CD8-positive, alpha-beta memory T cell (primary cell): Measurements from ENCODE around the gene COL4A3. TPM values are rescaled to one million over a fixed set of nuclear protein-coding genes. Genes with fewer than 3 reads are reported as not detected.

ENCODE experiments used
- CTCF ChIA-PET: fragments of 350-600 bp; sonication (Branson Sonifier 250); formaldehyde crosslinking; loops from one replicate; lab custom pipeline; 2021; ENCODE audit warnings: antibody characterized with exemption; lab: Charles Lee
- POLR2A ChIA-PET: fragments of 350-600 bp; sonication (Branson Sonifier 250); formaldehyde crosslinking; loops from one replicate; lab custom pipeline; 2021; ENCODE audit warnings: antibody characterized with exemption; lab: Charles Lee
- DNase-seq, 5 donors: peaks; one replicate each; pipeline versions ENCODE4 v3.0.0 to v3.0.0-alpha.2; 2020 to 2022; ENCODE audit warnings: mixed read lengths in 1 of 5
- H3K27ac ChIP-seq: one replicate; pipeline ENCODE4 v1.7.0; 2013; ENCODE audit warnings: low read depth, mild to moderate bottlenecking, low read length, moderate library complexity
- H3K27me3 ChIP-seq: 2 replicates; pipeline ENCODE4 v1.7.0; 2013; ENCODE audit warnings: low read length, mild to moderate bottlenecking; ENCODE audit not compliant: insufficient read depth, poor library complexity, severe bottlenecking
- H3K36me3 ChIP-seq: 2 replicates; pipeline ENCODE4 v1.7.0; 2013; ENCODE audit warnings: mild to moderate bottlenecking, low read length, moderate library complexity; ENCODE audit not compliant: insufficient read depth
- H3K4me1 ChIP-seq: 2 replicates; pipeline ENCODE4 v1.7.0; 2013; ENCODE audit warnings: mild to moderate bottlenecking, low read length, moderate library complexity; ENCODE audit not compliant: insufficient read depth
- H3K4me3 ChIP-seq: 2 replicates; pipeline ENCODE4 v1.7.0; 2013; ENCODE audit warnings: mild to moderate bottlenecking, low read length
- H3K9me3 ChIP-seq: 2 replicates; pipeline ENCODE4 v1.7.0; 2013; ENCODE audit warnings: mild to moderate bottlenecking, low read length
- H3K27ac Mint-ChIP-seq, 8 donors: one replicate each; pipeline ENCODE4 v1.8.0; 2020 to 2021; ENCODE audit warnings: mixed read lengths in 8 of 8, mild to moderate bottlenecking in 6 of 8, inconsistent platforms in 3 of 8, moderate library complexity in 3 of 8
- H3K27me3 Mint-ChIP-seq, 2 donors: one replicate each; pipeline ENCODE4 v1.8.0; 2020 to 2021; ENCODE audit warnings: mixed read lengths in 2 of 2, mild to moderate bottlenecking in 1 of 2, moderate library complexity in 1 of 2
- H3K36me3 Mint-ChIP-seq, 3 donors: one replicate each; pipeline ENCODE4 v1.8.0; 2020 to 2021; ENCODE audit warnings: mixed read lengths in 3 of 3, inconsistent platforms in 1 of 3, mild to moderate bottlenecking in 1 of 3
- H3K4me1 Mint-ChIP-seq, 3 donors: one replicate each; pipeline ENCODE4 v1.8.0; 2020 to 2021; ENCODE audit warnings: mixed read lengths in 3 of 3, inconsistent platforms in 1 of 3, mild to moderate bottlenecking in 1 of 3
- H3K4me3 Mint-ChIP-seq, 7 donors: one replicate each; pipeline ENCODE4 v1.8.0; 2020 to 2021; ENCODE audit warnings: mixed read lengths in 7 of 7, mild to moderate bottlenecking in 6 of 7, moderate library complexity in 4 of 7, inconsistent platforms in 2 of 7
- H3K9me3 Mint-ChIP-seq, 5 donors: one replicate each; pipeline ENCODE4 v1.8.0; 2020 to 2022; ENCODE audit warnings: mixed read lengths in 5 of 5, mild to moderate bottlenecking in 3 of 5, moderate library complexity in 2 of 5, inconsistent platforms in 1 of 5
- polyA plus RNA-seq: library from polyadenylated mRNA; unstranded; fragments of 300-500 nt; fragmentation: Illumina TruSeq; gene quantifications from one replicate; pipeline ENCODE4 v1.2.3, GENCODE V29; 2021
- total RNA-seq, 2 experiments: library from RNA; stranded (reverse); gene quantifications; one replicate each; pipeline ENCODE4 v1.2.3, GENCODE V29; 2021

COL4A3 gene
- total and polyA plus RNA-seq, 3 experiments from 2014 or later: not detected

- CTCF ChIA-PET: no interaction called here
- Histone ChIP-seq H3K4me1 (peaks cover 24% of the 10 kb centered on the region), H3K9me3 (no peaks in the 10 kb centered on the region), H3K4me3 (peak overlapping the region; percentile 65), H3K36me3 (no peaks in the 10 kb centered on the region), H3K27me3 (no peaks in the 10 kb centered on the region), H3K27ac (no peak overlapping the region)
- DNase-seq: no peak
- Mint-ChIP-seq H3K4me3 (peak overlapping the region; percentile 92 to 99 (median 95)), H3K4me1 (peaks cover 57 to 61% (median 57%) of the 10 kb centered on the region in 3 donors), H3K27ac (peak overlapping the region; percentile 83 to 95 (median 90)), H3K36me3 (peaks cover 0 to 14% (median 9%) of the 10 kb centered on the region in 3 donors), H3K27me3 (peaks cover 5% of the 10 kb centered on the region in 2 donors), H3K9me3 (peaks cover 0 to 3% (median 0%) of the 10 kb centered on the region in 5 donors)
- POLR2A ChIA-PET: no interaction called here
Measured at GRCh38 chr2:227324642-227324994, 160.2 kb downstream of the COL4A3 start.

- Histone ChIP-seq H3K27me3 (no peaks in the 10 kb centered on the region), H3K9me3 (no peaks in the 10 kb centered on the region), H3K27ac (peak within 1 kb of the TSS; percentile 83), H3K36me3 (no peaks in the 10 kb centered on the region), H3K4me3 (peak within 1 kb of the TSS; percentile 65), H3K4me1 (peaks cover 24% of the 10 kb centered on the region)
- peaks cover 3 to 5% of the 10 kb centered on the region in 2 donors for H3K27me3 Mint-ChIP-seq
- peak within 1 kb of the TSS; percentile 92 to 99 (median 95) for H3K4me3 Mint-ChIP-seq
- CTCF ChIA-PET: no interaction called here
- peak; percentile 90 to 96 (median 92) for DNase-seq
- H3K36me3 Mint-ChIP-seq: peaks cover 0 to 17% (median 9%) of the 10 kb centered on the region in 3 donors
- H3K27ac Mint-ChIP-seq: peak within 1 kb of the TSS; percentile 86 to 95 (median 92)
- peaks cover 53 to 62% (median 54%) of the 10 kb centered on the region in 3 donors for H3K4me1 Mint-ChIP-seq
- peaks cover 0 to 3% (median 0%) of the 10 kb centered on the region in 5 donors for H3K9me3 Mint-ChIP-seq
- POLR2A ChIA-PET: no interaction called here
Measured at GRCh38 chr2:227324995-227325838, 160.8 kb downstream of the COL4A3 start, which contains the start of gene MFF. MFF (plus strand) TSS chr2:227325251; CDS start chr2:227330666, 5,415 bp downstream.

GRCh38 chr2:227325839-227326195 lies 161.4 kb downstream of the COL4A3 start:
- no peaks in the 10 kb centered on the region for H3K36me3 ChIP-seq
- peak overlapping the region; percentile 86 to 95 (median 92) for H3K27ac Mint-ChIP-seq
- peaks cover 24% of the 10 kb centered on the region for H3K4me1 ChIP-seq
- DNase-seq: peak in 1 of 5 donors; percentile 3
- H3K4me3 Mint-ChIP-seq: peak overlapping the region; percentile 92 to 99 (median 95)
- peak overlapping the region; percentile 65 for H3K4me3 ChIP-seq
- H3K4me1 Mint-ChIP-seq: peaks cover 52 to 65% (median 53%) of the 10 kb centered on the region in 3 donors
- ChIA-PET POLR2A (no interaction called here), CTCF (no interaction called here)
- peaks cover 3 to 5% of the 10 kb centered on the region in 2 donors for H3K27me3 Mint-ChIP-seq
- H3K9me3 Mint-ChIP-seq: peaks cover 0 to 3% (median 0%) of the 10 kb centered on the region in 5 donors
- no peaks in the 10 kb centered on the region for H3K27me3 ChIP-seq
- peaks cover 0 to 21% (median 9%) of the 10 kb centered on the region in 3 donors for H3K36me3 Mint-ChIP-seq
- peak overlapping the region; percentile 83 for H3K27ac ChIP-seq
- no peaks in the 10 kb centered on the region for H3K9me3 ChIP-seq

- POLR2A ChIA-PET: no interaction called here
Measured at GRCh38 chr2:227326783-227327182, 162.4 kb downstream of the COL4A3 start.

GRCh38 chr2:227335713-227336112 lies 171.3 kb downstream of the COL4A3 start:
- Histone ChIP-seq H3K27me3 (no peaks in the 10 kb centered on the region), H3K4me3 (no peak overlapping the region), H3K9me3 (no peaks in the 10 kb centered on the region), H3K27ac (no peak overlapping the region), H3K36me3 (peaks cover 5% of the 10 kb centered on the region), H3K4me1 (no peaks in the 10 kb centered on the region)
- H3K4me3 Mint-ChIP-seq: no peak overlapping the region
- no peak overlapping the region for H3K27ac Mint-ChIP-seq
- H3K27me3 Mint-ChIP-seq: no peaks in the 10 kb centered on the region
- H3K36me3 Mint-ChIP-seq: peaks cover 16 to 75% (median 25%) of the 10 kb centered on the region in 3 donors
- ChIA-PET POLR2A (no interaction called here), CTCF (no interaction called here)
- H3K4me1 Mint-ChIP-seq: peaks cover 4 to 18% (median 6%) of the 10 kb centered on the region in 3 donors
- no peaks in the 10 kb centered on the region for H3K9me3 Mint-ChIP-seq
- DNase-seq: no peak

More at GRCh38 chr2:227326783-227327182, 162.4 kb downstream of the COL4A3 start:
- Histone ChIP-seq H3K27me3 (no peaks in the 10 kb centered on the region), H3K27ac (no peak overlapping the region), H3K4me3 (no peak overlapping the region), H3K4me1 (peaks cover 24% of the 10 kb centered on the region), H3K9me3 (no peaks in the 10 kb centered on the region), H3K36me3 (no peaks in the 10 kb centered on the region)
- no peak for DNase-seq
- Mint-ChIP-seq H3K9me3 (peaks cover 0 to 3% (median 0%) of the 10 kb centered on the region in 5 donors), H3K27ac (peak overlapping the region in 2 of 8 donors; percentile 24 to 75), H3K36me3 (peaks cover 0 to 31% (median 8%) of the 10 kb centered on the region in 3 donors), H3K4me3 (peak overlapping the region in 5 of 7 donors; percentile 44 to 98 (median 95)), H3K27me3 (peaks cover 2 to 5% of the 10 kb centered on the region in 2 donors), H3K4me1 (peaks cover 52 to 72% (median 53%) of the 10 kb centered on the region in 3 donors)
- CTCF ChIA-PET: interaction anchor here (0.6 kb wide), 1 partner anchor 559 kb away, joined by 3 read pairs; no protein-coding TSS in a partner anchor

GRCh38 chr2:227337442-227337841 lies 173.0 kb downstream of the COL4A3 start:
- Histone ChIP-seq H3K27ac (no peak overlapping the region), H3K4me3 (no peak overlapping the region), H3K9me3 (no peaks in the 10 kb centered on the region), H3K27me3 (no peaks in the 10 kb centered on the region), H3K4me1 (no peaks in the 10 kb centered on the region), H3K36me3 (peaks cover 5% of the 10 kb centered on the region)
- Mint-ChIP-seq H3K9me3 (no peaks in the 10 kb centered on the region), H3K27me3 (no peaks in the 10 kb centered on the region), H3K27ac (no peak overlapping the region), H3K4me1 (peaks cover under 1 to 8% (median 3%) of the 10 kb centered on the region in 3 donors), H3K36me3 (peaks cover 13 to 73% (median 23%) of the 10 kb centered on the region in 3 donors), H3K4me3 (no peak overlapping the region)
- ChIA-PET POLR2A (no interaction called here), CTCF (no interaction called here)
- no peak for DNase-seq

- Mint-ChIP-seq H3K36me3 (peaks cover 5 to 68% (median 18%) of the 10 kb centered on the region in 3 donors), H3K4me1 (peaks cover 0 to 4% (median 2%) of the 10 kb centered on the region in 3 donors), H3K27me3 (no peaks in the 10 kb centered on the region), H3K27ac (peak overlapping the region in 2 of 8 donors; percentile 5 to 57), H3K4me3 (no peak overlapping the region), H3K9me3 (no peaks in the 10 kb centered on the region)
- Histone ChIP-seq H3K36me3 (peaks cover 5% of the 10 kb centered on the region), H3K27me3 (no peaks in the 10 kb centered on the region), H3K27ac (no peak overlapping the region), H3K9me3 (no peaks in the 10 kb centered on the region), H3K4me1 (no peaks in the 10 kb centered on the region), H3K4me3 (no peak overlapping the region)
- no peak for DNase-seq
- POLR2A ChIA-PET: interaction anchor here (0.7 kb wide), 2 partner anchors 31 to 138 kb away, joined by 4 to 5 read pairs; no protein-coding TSS in a partner anchor
- CTCF ChIA-PET: no interaction called here
Measured at GRCh38 chr2:227339098-227339599, 174.7 kb downstream of the COL4A3 start.

- CTCF ChIA-PET: no interaction called here
- DNase-seq: no peak
- Mint-ChIP-seq H3K4me1 (peaks cover 0 to 4% (median 2%) of the 10 kb centered on the region in 3 donors), H3K4me3 (no peak overlapping the region), H3K36me3 (peaks cover 5 to 63% (median 15%) of the 10 kb centered on the region in 3 donors), H3K27ac (no peak overlapping the region), H3K27me3 (no peaks in the 10 kb centered on the region), H3K9me3 (no peaks in the 10 kb centered on the region)
- Histone ChIP-seq H3K27ac (no peak overlapping the region), H3K4me3 (no peak overlapping the region), H3K9me3 (no peaks in the 10 kb centered on the region), H3K4me1 (no peaks in the 10 kb centered on the region), H3K27me3 (no peaks in the 10 kb centered on the region), H3K36me3 (peaks cover 5% of the 10 kb centered on the region)
- POLR2A ChIA-PET: no interaction called here
Measured at GRCh38 chr2:227340106-227340505, 175.7 kb downstream of the COL4A3 start.
